CD8-positive, alpha-beta memory T cell (primary cell): ENCODE results near the gene PCNT. TPM values are rescaled to one million over a fixed set of nuclear protein-coding genes. Genes with fewer than 3 reads are reported as not detected.

Experiments used
- CTCF ChIA-PET: fragments of 350-600 bp; sonication (Branson Sonifier 250); formaldehyde crosslinking; loops from one replicate; lab custom pipeline; 2021; ENCODE audit warnings: antibody characterized with exemption; lab: Charles Lee
- POLR2A ChIA-PET: fragments of 350-600 bp; sonication (Branson Sonifier 250); formaldehyde crosslinking; loops from one replicate; lab custom pipeline; 2021; ENCODE audit warnings: antibody characterized with exemption; lab: Charles Lee
- DNase-seq, 5 donors: peaks; one replicate each; pipeline versions ENCODE4 v3.0.0 to v3.0.0-alpha.2; 2020 to 2022; ENCODE audit warnings: mixed read lengths in 1 of 5
- H3K27ac ChIP-seq: one replicate; pipeline ENCODE4 v1.7.0; 2013; ENCODE audit warnings: low read depth, mild to moderate bottlenecking, low read length, moderate library complexity
- H3K27me3 ChIP-seq: 2 replicates; pipeline ENCODE4 v1.7.0; 2013; ENCODE audit warnings: low read length, mild to moderate bottlenecking; ENCODE audit not compliant: insufficient read depth, poor library complexity, severe bottlenecking
- H3K36me3 ChIP-seq: 2 replicates; pipeline ENCODE4 v1.7.0; 2013; ENCODE audit warnings: mild to moderate bottlenecking, low read length, moderate library complexity; ENCODE audit not compliant: insufficient read depth
- H3K4me1 ChIP-seq: 2 replicates; pipeline ENCODE4 v1.7.0; 2013; ENCODE audit warnings: mild to moderate bottlenecking, low read length, moderate library complexity; ENCODE audit not compliant: insufficient read depth
- H3K4me3 ChIP-seq: 2 replicates; pipeline ENCODE4 v1.7.0; 2013; ENCODE audit warnings: mild to moderate bottlenecking, low read length
- H3K9me3 ChIP-seq: 2 replicates; pipeline ENCODE4 v1.7.0; 2013; ENCODE audit warnings: mild to moderate bottlenecking, low read length
- H3K27ac Mint-ChIP-seq, 8 donors: one replicate each; pipeline ENCODE4 v1.8.0; 2020 to 2021; ENCODE audit warnings: mixed read lengths in 8 of 8, mild to moderate bottlenecking in 6 of 8, inconsistent platforms in 3 of 8, moderate library complexity in 3 of 8
- H3K27me3 Mint-ChIP-seq, 2 donors: one replicate each; pipeline ENCODE4 v1.8.0; 2020 to 2021; ENCODE audit warnings: mixed read lengths in 2 of 2, mild to moderate bottlenecking in 1 of 2, moderate library complexity in 1 of 2
- H3K36me3 Mint-ChIP-seq, 3 donors: one replicate each; pipeline ENCODE4 v1.8.0; 2020 to 2021; ENCODE audit warnings: mixed read lengths in 3 of 3, inconsistent platforms in 1 of 3, mild to moderate bottlenecking in 1 of 3
- H3K4me1 Mint-ChIP-seq, 3 donors: one replicate each; pipeline ENCODE4 v1.8.0; 2020 to 2021; ENCODE audit warnings: mixed read lengths in 3 of 3, inconsistent platforms in 1 of 3, mild to moderate bottlenecking in 1 of 3
- H3K4me3 Mint-ChIP-seq, 7 donors: one replicate each; pipeline ENCODE4 v1.8.0; 2020 to 2021; ENCODE audit warnings: mixed read lengths in 7 of 7, mild to moderate bottlenecking in 6 of 7, moderate library complexity in 4 of 7, inconsistent platforms in 2 of 7
- H3K9me3 Mint-ChIP-seq, 5 donors: one replicate each; pipeline ENCODE4 v1.8.0; 2020 to 2022; ENCODE audit warnings: mixed read lengths in 5 of 5, mild to moderate bottlenecking in 3 of 5, moderate library complexity in 2 of 5, inconsistent platforms in 1 of 5
- polyA plus RNA-seq: library from polyadenylated mRNA; unstranded; fragments of 300-500 nt; fragmentation: Illumina TruSeq; gene quantifications from one replicate; pipeline ENCODE4 v1.2.3, GENCODE V29; 2021
- total RNA-seq, 2 experiments: library from RNA; stranded (reverse); gene quantifications; one replicate each; pipeline ENCODE4 v1.2.3, GENCODE V29; 2021

The PCNT gene
- total and polyA plus RNA-seq, 3 experiments from 2014 or later = 27.1 to 60.1 (median 54.8) TPM

DNA sequence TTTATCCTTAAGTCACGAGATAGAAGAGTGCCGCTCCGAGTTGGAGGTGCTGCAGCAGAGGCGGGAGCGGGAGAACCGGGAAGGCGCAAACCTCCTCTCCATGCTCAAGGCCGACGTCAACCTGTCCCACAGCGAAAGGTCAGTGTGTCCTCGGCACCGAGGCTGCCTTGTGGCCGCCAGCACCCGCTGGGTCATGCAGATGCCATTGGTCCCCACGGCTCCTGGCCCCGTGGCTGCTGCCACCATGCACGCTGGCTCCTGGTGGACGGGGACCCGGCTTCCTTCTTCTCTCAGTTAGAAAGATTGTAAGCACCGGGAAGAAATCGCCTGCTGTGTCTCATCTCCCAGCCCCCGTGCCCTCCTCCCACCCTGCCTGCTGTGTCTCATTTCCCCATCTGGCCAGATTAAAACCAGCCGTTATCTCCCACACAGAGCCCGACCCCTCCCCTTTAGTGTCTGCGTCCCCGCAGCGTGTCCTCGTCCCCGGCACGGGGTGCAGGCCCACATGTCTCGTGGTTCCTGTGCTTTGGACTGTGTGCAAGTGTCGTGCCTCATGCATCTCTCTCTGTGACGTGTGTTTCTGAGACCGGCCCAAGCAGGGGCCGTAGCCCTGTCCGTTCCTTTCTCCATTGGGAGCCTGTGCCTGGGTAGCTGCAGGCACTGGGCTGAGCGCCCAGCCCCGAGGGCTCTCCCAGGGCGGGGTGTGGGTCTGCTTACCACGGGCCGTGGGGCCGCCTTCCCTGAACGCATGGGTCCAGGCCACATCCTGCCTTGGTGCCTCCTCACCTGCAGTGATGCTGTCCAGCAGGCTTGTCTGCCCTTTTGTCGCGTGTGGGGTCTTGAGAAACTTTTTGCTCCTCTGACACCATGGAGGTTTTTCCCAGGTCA is 62.1 kb downstream of the PCNT start:
- no peaks in the 10 kb centered on the region for H3K9me3 ChIP-seq
- H3K4me1 Mint-ChIP-seq = peaks cover 0 to 1% (median 0%) of the 10 kb centered on the region in 3 donors

DNA sequence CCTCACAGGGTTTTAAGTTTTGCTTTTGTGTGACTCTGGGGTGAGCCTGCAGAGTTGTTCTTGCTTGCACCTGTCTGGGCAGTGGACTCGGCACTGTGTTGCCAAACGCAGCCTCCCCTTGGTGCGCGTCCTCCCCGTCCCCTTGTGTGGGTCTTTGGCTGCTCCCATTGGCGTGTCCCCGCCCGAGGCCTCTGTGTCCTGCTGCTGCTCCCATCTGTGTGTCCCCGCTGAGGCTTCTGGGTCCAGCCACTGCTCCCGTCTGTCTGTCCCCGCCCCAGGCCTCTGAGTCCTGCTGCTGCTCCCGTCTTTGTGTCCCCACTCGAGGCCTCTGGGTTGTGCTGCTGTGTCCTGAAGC is 62.8 kb downstream of the PCNT start:
- Mint-ChIP-seq H3K4me1 (peaks cover 0 to 1% (median 0%) of the 10 kb centered on the region in 3 donors), H3K27me3 (no peaks in the 10 kb centered on the region), H3K9me3 (no peaks in the 10 kb centered on the region), H3K27ac (peak overlapping the region in 1 of 8 donors; percentile 81), H3K4me3 (no peak overlapping the region), H3K36me3 (peaks cover 0 to 79% (median 25%) of the 10 kb centered on the region in 3 donors)
- no peak overlapping the region for H3K27ac ChIP-seq
- H3K27me3 ChIP-seq = no peaks in the 10 kb centered on the region
- H3K36me3 ChIP-seq = peaks cover 18% of the 10 kb centered on the region
- H3K9me3 ChIP-seq = no peaks in the 10 kb centered on the region
- ChIA-PET POLR2A (no interaction called here), CTCF (no interaction called here)
- no peak for DNase-seq
- H3K4me3 ChIP-seq = no peak overlapping the region
- H3K4me1 ChIP-seq = no peaks in the 10 kb centered on the region

More for the DNA sequence above, 62.1 kb downstream of the PCNT start:
- Histone ChIP-seq H3K36me3 (peaks cover 18% of the 10 kb centered on the region), H3K27me3 (no peaks in the 10 kb centered on the region), H3K4me1 (no peaks in the 10 kb centered on the region), H3K27ac (no peak overlapping the region), H3K4me3 (no peak overlapping the region)
- ChIA-PET CTCF (no interaction called here), POLR2A (no interaction called here)
- no peaks in the 10 kb centered on the region for H3K27me3 Mint-ChIP-seq
- H3K9me3 Mint-ChIP-seq = no peaks in the 10 kb centered on the region
- H3K27ac Mint-ChIP-seq = peak overlapping the region in 2 of 8 donors; percentile 12 to 32
- peaks cover 0 to 77% (median 27%) of the 10 kb centered on the region in 3 donors for H3K36me3 Mint-ChIP-seq
- DNase-seq = no peak
- H3K4me3 Mint-ChIP-seq = no peak overlapping the region

DNA sequence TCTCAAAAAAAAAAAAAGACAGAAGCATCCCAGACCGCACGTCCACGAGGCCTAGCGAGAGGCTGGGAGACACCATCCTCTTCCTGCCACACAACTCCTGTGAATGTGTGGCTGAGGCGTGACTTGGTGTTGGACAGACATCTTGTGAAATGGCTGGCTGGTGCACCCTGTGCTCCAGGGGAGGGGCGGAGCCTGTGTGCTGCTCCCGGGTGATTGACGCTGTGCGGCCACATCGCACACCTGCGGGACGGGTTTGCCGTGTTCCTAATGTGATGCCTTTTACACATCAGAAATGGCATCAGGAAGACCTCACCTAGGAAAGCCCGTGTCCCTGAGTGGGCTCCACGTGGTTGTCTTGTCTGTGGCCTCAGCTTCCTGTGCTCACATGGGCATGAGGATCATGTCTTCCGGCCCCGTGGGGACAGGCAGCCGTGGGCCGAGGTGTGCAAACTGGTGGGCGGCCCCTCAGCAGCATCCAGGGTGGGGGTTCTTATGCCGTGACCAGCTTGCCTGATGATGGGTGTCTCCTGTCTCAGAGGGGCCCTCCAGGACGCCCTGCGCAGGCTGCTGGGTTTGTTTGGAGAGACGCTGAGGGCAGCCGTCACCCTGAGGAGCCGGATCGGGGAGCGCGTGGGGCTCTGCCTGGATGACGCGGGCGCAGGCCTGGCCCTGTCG is 64.4 kb downstream of the PCNT start:
- POLR2A ChIA-PET = no interaction called here

DNA sequence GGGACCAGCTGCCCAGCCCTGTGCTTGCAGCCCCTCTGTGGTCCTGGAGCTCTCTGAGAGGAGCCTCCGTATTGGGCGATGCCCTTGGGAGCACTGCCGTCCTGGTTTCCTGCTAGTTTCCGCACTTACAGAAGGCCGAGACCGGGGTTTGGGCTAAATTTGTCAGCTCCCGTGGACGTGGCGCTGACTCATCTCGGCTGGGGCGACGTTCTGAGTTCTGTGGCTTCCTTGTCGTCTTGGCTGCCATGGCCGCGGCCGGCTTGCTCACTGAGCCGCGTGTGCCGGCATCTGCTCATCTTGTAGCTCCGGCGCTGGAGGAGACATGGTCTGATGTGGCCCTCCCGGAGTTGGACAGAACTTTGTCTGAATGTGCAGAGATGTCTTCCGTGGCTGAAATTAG is 64.9 kb downstream of the PCNT start:
- H3K9me3 ChIP-seq = no peaks in the 10 kb centered on the region
- peak in 1 of 5 donors; percentile 33 for DNase-seq
- Mint-ChIP-seq H3K27me3 (no peaks in the 10 kb centered on the region), H3K9me3 (no peaks in the 10 kb centered on the region), H3K36me3 (peaks cover 0 to 84% (median 20%) of the 10 kb centered on the region in 3 donors), H3K4me3 (no peak overlapping the region), H3K27ac (peak overlapping the region in 3 of 8 donors; percentile 32 to 74 (median 57)), H3K4me1 (peaks cover 0 to 1% (median 0%) of the 10 kb centered on the region in 3 donors)
- peaks cover 18% of the 10 kb centered on the region for H3K36me3 ChIP-seq
- no peaks in the 10 kb centered on the region for H3K4me1 ChIP-seq
- ChIA-PET CTCF (no interaction called here), POLR2A (interaction anchor here (0.7 kb wide), 1 partner anchor 257 kb away, joined by 3 read pairs; no protein-coding TSS in a partner anchor)
- H3K27ac ChIP-seq = no peak overlapping the region
- no peaks in the 10 kb centered on the region for H3K27me3 ChIP-seq
- no peak overlapping the region for H3K4me3 ChIP-seq

More for the DNA sequence above, 64.4 kb downstream of the PCNT start:
- no peaks in the 10 kb centered on the region for H3K4me1 ChIP-seq
- Mint-ChIP-seq H3K27ac (no peak overlapping the region), H3K27me3 (no peaks in the 10 kb centered on the region), H3K36me3 (peaks cover 0 to 79% (median 20%) of the 10 kb centered on the region in 3 donors), H3K4me1 (peaks cover 0 to 1% (median 0%) of the 10 kb centered on the region in 3 donors), H3K9me3 (no peaks in the 10 kb centered on the region), H3K4me3 (no peak overlapping the region)
- no peaks in the 10 kb centered on the region for H3K27me3 ChIP-seq
- DNase-seq = peak in 1 of 5 donors; percentile 30
- no peaks in the 10 kb centered on the region for H3K9me3 ChIP-seq
- CTCF ChIA-PET = no interaction called here
- no peak overlapping the region for H3K4me3 ChIP-seq
- no peak overlapping the region for H3K27ac ChIP-seq
- peaks cover 18% of the 10 kb centered on the region for H3K36me3 ChIP-seq

- H3K36me3 Mint-ChIP-seq = peaks cover 0 to 78% (median 16%) of the 10 kb centered on the region in 3 donors
- Histone ChIP-seq H3K4me1 (no peaks in the 10 kb centered on the region), H3K9me3 (no peaks in the 10 kb centered on the region), H3K4me3 (no peak overlapping the region), H3K36me3 (peaks cover 11% of the 10 kb centered on the region), H3K27me3 (no peaks in the 10 kb centered on the region), H3K27ac (no peak overlapping the region)
- no peak for DNase-seq
- H3K4me3 Mint-ChIP-seq = no peak overlapping the region
- ChIA-PET CTCF (no interaction called here), POLR2A (no interaction called here)
- H3K27ac Mint-ChIP-seq = peak overlapping the region in 2 of 8 donors; percentile 59 to 92
- H3K4me1 Mint-ChIP-seq = peaks cover 0 to 2% (median 0%) of the 10 kb centered on the region in 3 donors
- H3K27me3 Mint-ChIP-seq = no peaks in the 10 kb centered on the region
- H3K9me3 Mint-ChIP-seq = no peaks in the 10 kb centered on the region
These were observed 66.9 kb downstream of the PCNT start for GRCh38 chr21:46390603-46391545.

DNA sequence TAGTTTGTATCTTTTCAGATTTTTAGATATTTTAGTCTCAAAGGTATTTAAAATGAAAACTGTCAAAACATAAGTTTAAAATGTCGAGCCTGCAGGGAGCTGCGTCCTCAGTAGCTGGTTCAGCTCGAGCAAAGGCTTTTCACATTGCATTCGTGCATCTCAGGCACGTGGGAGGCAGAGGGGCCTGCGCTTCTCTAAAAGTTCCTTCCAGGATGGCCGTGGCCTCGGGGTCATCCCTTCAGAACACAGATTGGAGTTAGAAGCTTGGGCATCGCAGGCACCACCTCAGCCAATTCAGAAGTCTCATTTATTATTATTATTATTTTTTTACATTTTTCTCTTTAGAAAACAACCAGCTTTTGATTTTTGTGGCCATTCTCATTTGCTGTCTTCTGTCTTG is 67.8 kb downstream of the PCNT start:
- Mint-ChIP-seq H3K4me1 (peaks cover 0 to 2% (median 0%) of the 10 kb centered on the region in 3 donors), H3K27ac (no peak overlapping the region), H3K9me3 (no peaks in the 10 kb centered on the region), H3K36me3 (peaks cover under 1 to 77% (median 16%) of the 10 kb centered on the region in 3 donors), H3K27me3 (no peaks in the 10 kb centered on the region), H3K4me3 (no peak overlapping the region)
- Histone ChIP-seq H3K27ac (no peak overlapping the region), H3K36me3 (peaks cover 5% of the 10 kb centered on the region), H3K9me3 (no peaks in the 10 kb centered on the region), H3K4me3 (no peak overlapping the region), H3K27me3 (no peaks in the 10 kb centered on the region), H3K4me1 (no peaks in the 10 kb centered on the region)
- DNase-seq = no peak
- POLR2A ChIA-PET = no interaction called here
- CTCF ChIA-PET = no interaction called here

DNA sequence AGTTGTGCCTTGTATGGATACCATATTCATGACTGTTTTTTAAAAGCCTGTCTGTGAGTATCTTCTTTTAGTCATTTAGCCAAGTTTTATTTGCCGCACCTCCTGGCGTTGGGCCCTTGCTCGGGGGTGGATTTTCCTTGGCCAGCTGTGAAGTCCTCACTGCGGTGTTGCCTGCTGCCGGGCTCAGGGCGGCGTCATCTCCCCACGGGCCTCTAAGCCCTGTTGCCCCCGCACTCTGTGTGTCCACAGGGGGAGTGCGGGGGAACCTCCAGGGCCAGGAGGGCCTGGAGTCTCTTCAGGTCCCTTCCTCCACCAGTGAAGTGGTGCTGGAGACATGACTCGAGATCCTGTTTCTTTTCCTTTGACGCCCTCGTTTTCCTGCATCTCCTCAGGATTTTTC is 69.0 kb downstream of the PCNT start:
- Histone ChIP-seq H3K36me3 (peaks cover 8% of the 10 kb centered on the region), H3K4me1 (no peaks in the 10 kb centered on the region), H3K27ac (no peak overlapping the region), H3K27me3 (no peaks in the 10 kb centered on the region), H3K9me3 (no peaks in the 10 kb centered on the region), H3K4me3 (no peak overlapping the region)
- CTCF ChIA-PET = no interaction called here
- POLR2A ChIA-PET = no interaction called here
- peaks cover 0 to 2% (median 0%) of the 10 kb centered on the region in 3 donors for H3K4me1 Mint-ChIP-seq
- H3K27ac Mint-ChIP-seq = peak overlapping the region in 2 of 8 donors; percentile 25 to 72
- no peak overlapping the region for H3K4me3 Mint-ChIP-seq
- H3K36me3 Mint-ChIP-seq = peaks cover 7 to 82% (median 18%) of the 10 kb centered on the region in 3 donors
- no peak for DNase-seq
- H3K27me3 Mint-ChIP-seq = no peaks in the 10 kb centered on the region
- H3K9me3 Mint-ChIP-seq = no peaks in the 10 kb centered on the region
